HG03432 (cell line): ENCODE data around the gene FAM114A1.

Source experiments
- ATAC-seq: cut with Tn5 transposase; IDR thresholded peaks from one replicate; pipeline ENCODE4 v1.9.1; 2021; ENCODE audit warnings: mild to moderate bottlenecking, moderate library complexity; ENCODE audit not compliant: unreplicated experiment

FAM114A1 gene

GRCh38 chr4:38994135-38994534 is 126.5 kb downstream of the FAM114A1 start:
- ATAC-seq, result no peak
